Measurements from ENCODE around the gene RTL1. TPM values are rescaled to one million over a fixed set of nuclear protein-coding genes. Genes with fewer than 3 reads are reported as not detected.

Gene RTL1
- total RNA-seq, 1 donor from 2014 or later, result not detected

- DNase-seq (ENCODE audit: low read depth) (no peak), FAIRE-seq (no peak)
- no peaks in the 10 kb centered on the region for H3K36me3 ChIP-seq (ENCODE audit: control insufficient read depth, insufficient read depth, low read length)
- no peak for TF ChIP-seq CTCF (IDR thresholded peaks at IDR 0.05; ENCODE audit: insufficient read depth, low read length, severe bottlenecking)
- H3K27me3 ChIP-seq (ENCODE audit: control insufficient read depth, insufficient read depth, low read length), result no peaks in the 10 kb centered on the region
- no peak overlapping the region for H3K4me3 ChIP-seq (ENCODE audit: low read depth, low read length)
These were observed 54.3 kb downstream of the RTL1 start for GRCh38 chr14:100849115-100849781.

DNA sequence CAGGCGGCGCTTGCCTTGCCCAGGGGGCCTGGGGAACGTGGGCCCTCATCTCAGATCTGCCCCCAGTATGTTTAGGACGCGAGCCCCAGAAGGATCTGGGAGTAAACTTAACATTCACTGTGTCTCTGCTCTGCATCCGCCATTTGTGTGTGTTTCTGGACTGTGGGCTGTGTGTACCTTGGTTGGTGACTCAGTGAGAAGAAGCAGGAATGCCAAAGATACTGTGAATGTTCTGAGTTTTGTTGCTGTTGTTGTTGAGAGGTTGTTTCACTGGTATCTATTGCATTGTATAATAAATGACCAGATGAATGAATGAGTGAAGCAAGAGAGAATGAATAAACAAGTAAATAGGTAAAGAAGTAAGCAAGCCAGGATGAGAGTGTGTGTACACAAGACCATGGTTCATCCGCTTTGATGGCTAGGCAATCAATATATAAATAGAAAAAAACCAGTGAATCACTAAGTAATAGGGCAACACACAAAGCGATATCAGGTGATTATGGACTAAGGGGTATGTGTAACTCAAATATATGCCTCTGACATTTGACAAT, 57.1 kb downstream of the RTL1 start:
- no peaks in the 10 kb centered on the region for H3K27me3 ChIP-seq (ENCODE audit: control insufficient read depth, insufficient read depth, low read length)
- no peak for DNase-seq (ENCODE audit: low read depth)
- TF ChIP-seq CTCF (IDR thresholded peaks at IDR 0.05; ENCODE audit: insufficient read depth, low read length, severe bottlenecking), result no peak
- no peaks in the 10 kb centered on the region for H3K36me3 ChIP-seq (ENCODE audit: control insufficient read depth, insufficient read depth, low read length)
- no peak for FAIRE-seq
- no peak overlapping the region for H3K4me3 ChIP-seq (ENCODE audit: low read depth, low read length)

GRCh38 chr14:100845341-100845740, 58.2 kb downstream of the RTL1 start:
- H3K27me3 ChIP-seq (ENCODE audit: control insufficient read depth, insufficient read depth, low read length), result no peaks in the 10 kb centered on the region
- H3K4me3 ChIP-seq (ENCODE audit: low read depth, low read length), result no peak overlapping the region
- DNase-seq (ENCODE audit: low read depth) (no peak), FAIRE-seq (no peak)
- TF ChIP-seq CTCF (IDR thresholded peaks at IDR 0.05; ENCODE audit: insufficient read depth, low read length, severe bottlenecking), result no peak
- H3K36me3 ChIP-seq (ENCODE audit: control insufficient read depth, insufficient read depth, low read length), result no peaks in the 10 kb centered on the region

- FAIRE-seq (no peak), DNase-seq (ENCODE audit: low read depth) (no peak)
- TF ChIP-seq CTCF (IDR thresholded peaks at IDR 0.05; ENCODE audit: insufficient read depth, low read length, severe bottlenecking), result no peak
- Histone ChIP-seq H3K36me3 (ENCODE audit: control insufficient read depth, insufficient read depth, low read length) (no peaks in the 10 kb centered on the region), H3K4me3 (ENCODE audit: low read depth, low read length) (no peak overlapping the region), H3K27me3 (ENCODE audit: control insufficient read depth, insufficient read depth, low read length) (no peaks in the 10 kb centered on the region)
These were observed 58.7 kb downstream of the RTL1 start for GRCh38 chr14:100844846-100845245.

DNA sequence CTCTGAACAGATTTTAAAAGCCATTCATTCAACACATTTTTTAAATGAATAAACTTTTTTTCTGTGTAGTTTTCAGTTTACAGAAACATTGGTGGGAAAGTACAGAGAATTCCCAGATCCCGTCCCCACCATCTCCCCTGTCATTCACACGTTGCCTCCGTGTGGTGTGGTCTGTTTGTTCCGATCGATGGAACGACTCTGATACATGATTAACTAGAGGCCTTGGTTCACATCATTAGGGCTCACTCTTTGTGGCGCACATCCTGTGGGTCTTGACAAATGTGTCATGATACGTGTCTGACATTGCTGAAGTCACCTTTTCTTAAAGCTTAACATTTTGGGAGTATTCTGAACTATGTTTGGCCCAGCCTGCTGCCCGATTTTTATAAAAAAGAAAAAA, 59.1 kb downstream of the RTL1 start:
- H3K36me3 ChIP-seq (ENCODE audit: control insufficient read depth, insufficient read depth, low read length), result no peaks in the 10 kb centered on the region
- DNase-seq (ENCODE audit: low read depth) (no peak), FAIRE-seq (no peak)
- no peak for TF ChIP-seq CTCF (IDR thresholded peaks at IDR 0.05; ENCODE audit: insufficient read depth, low read length, severe bottlenecking)
- no peaks in the 10 kb centered on the region for H3K27me3 ChIP-seq (ENCODE audit: control insufficient read depth, insufficient read depth, low read length)
- no peak overlapping the region for H3K4me3 ChIP-seq (ENCODE audit: low read depth, low read length)

DNA sequence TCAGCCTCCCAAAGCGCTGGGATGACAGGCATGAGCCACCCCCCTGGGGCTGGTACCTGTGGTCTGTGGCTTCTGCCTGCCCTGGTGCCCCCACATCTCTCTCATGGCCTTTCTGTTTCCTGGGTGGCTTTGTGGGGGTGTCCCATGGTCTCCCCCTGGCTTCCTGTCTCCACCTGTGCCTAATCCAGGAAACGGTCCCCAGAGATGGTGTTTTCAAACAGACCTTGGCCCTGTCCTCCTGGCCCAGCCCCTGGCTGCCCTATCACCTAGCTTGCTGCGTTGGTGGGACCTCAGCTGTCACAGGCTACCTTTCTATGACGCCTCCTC, 59.5 kb downstream of the RTL1 start:
- no peak for TF ChIP-seq CTCF (IDR thresholded peaks at IDR 0.05; ENCODE audit: insufficient read depth, low read length, severe bottlenecking)
- DNase-seq (ENCODE audit: low read depth) (no peak), FAIRE-seq (no peak)
- H3K4me3 ChIP-seq (ENCODE audit: low read depth, low read length), result no peak overlapping the region
- no peaks in the 10 kb centered on the region for H3K27me3 ChIP-seq (ENCODE audit: control insufficient read depth, insufficient read depth, low read length)
- no peaks in the 10 kb centered on the region for H3K36me3 ChIP-seq (ENCODE audit: control insufficient read depth, insufficient read depth, low read length)

Data from bronchial epithelial cell (primary cell).